Natural killer cell (primary cell): ENCODE data around the gene SH2D2A. TPM values are rescaled to one million over a fixed set of nuclear protein-coding genes. Genes with fewer than 3 reads are reported as not detected.

Source experiments
- ATAC-seq, 3 donors: fragments of 150-1000 bp in 2 of 3; fragments of 200-7000 bp in 1 of 3; cut with Tn5 transposase; 1 replicate in 1 of 3; 2 replicates in 2 of 3; pipeline ENCODE4 v1.10.0; 2021; ENCODE audit warnings: mild to moderate bottlenecking in 2 of 3, moderate library complexity in 2 of 3
- DNase-seq, 2 donors: peaks; one replicate each; pipeline versions ENCODE4 v3.0.0 to v3.0.0-alpha.2; 2013 to 2021; ENCODE audit warnings: mixed read lengths in 1 of 2
- H3K27ac ChIP-seq: one replicate; pipeline ENCODE4 v1.5.1; 2013; ENCODE audit warnings: mild to moderate bottlenecking, low read length
- H3K27me3 ChIP-seq: one replicate; pipeline ENCODE4 v1.6.1; 2013; ENCODE audit warnings: low read length; ENCODE audit not compliant: control insufficient read depth, insufficient read depth
- H3K36me3 ChIP-seq: one replicate; pipeline ENCODE4 v1.6.1; 2013; ENCODE audit warnings: low read length; ENCODE audit not compliant: control insufficient read depth, insufficient read depth
- H3K4me1 ChIP-seq: one replicate; pipeline ENCODE4 v1.6.1; 2013; ENCODE audit warnings: low read length; ENCODE audit not compliant: control insufficient read depth, insufficient read depth
- H3K4me3 ChIP-seq: one replicate; pipeline ENCODE4 v1.5.1; 2013; ENCODE audit warnings: low read length
- H3K9me3 ChIP-seq: one replicate; pipeline ENCODE4 v1.6.1; 2013; ENCODE audit warnings: low read length; ENCODE audit not compliant: control insufficient read depth, insufficient read depth
- H3K27ac Mint-ChIP-seq, 2 donors: one replicate each; pipeline ENCODE4 v1.8.0; 2022; ENCODE audit warnings: mild to moderate bottlenecking in 2 of 2, mixed read lengths in 2 of 2, moderate library complexity in 1 of 2
- H3K27me3 Mint-ChIP-seq, 2 donors: one replicate each; pipeline ENCODE4 v1.8.0; 2022; ENCODE audit warnings: low read depth in 2 of 2, mixed read lengths in 2 of 2
- H3K36me3 Mint-ChIP-seq: one replicate; pipeline ENCODE4 v1.8.0; 2022; ENCODE audit warnings: mixed read lengths
- H3K4me1 Mint-ChIP-seq, 2 donors: one replicate each; pipeline ENCODE4 v1.8.0; 2022; ENCODE audit warnings: mixed read lengths in 2 of 2
- H3K4me3 Mint-ChIP-seq: one replicate; pipeline ENCODE4 v1.8.0; 2022; ENCODE audit warnings: mild to moderate bottlenecking, moderate library complexity, mixed read lengths
- H3K9me3 Mint-ChIP-seq, 2 donors: one replicate each; pipeline ENCODE4 v1.8.0; 2022; ENCODE audit warnings: mixed read lengths in 2 of 2
- CTCF ChIP-seq: fragments of 200-600 bp; IDR thresholded peaks from one replicate; pipeline ENCODE4 v1.8.0; 2022; ENCODE audit warnings: antibody characterized with exemption
- WGBS: methylation state at CpG from one replicate; pipeline ENCODE4 v1.1.7; 2013; ENCODE audit warnings: missing lambda C conversion rate; ENCODE audit not compliant: insufficient coverage; 5-methylcytosine and 5-hydroxymethylcytosine counted together
- intact Hi-C: fragments of 100-400 bp; cut with micrococcal nuclease; formaldehyde crosslinking; loops from one replicate; pipeline ENCODE4 v1.14.2; 2022
- total RNA-seq, 4 donors: library from RNA; stranded (reverse); fragments of 120-200 nt in 1 of 4; gene quantifications; one replicate each; pipeline versions ENCODE4 v1.2.3 to v1.2.4, GENCODE V29; 2013 to 2022

SH2D2A gene
- total RNA-seq, 3 donors from 2014 or later (not counting 1 experiment from before 2014, with no cell fraction given), result 155 to 324 (median 312) TPM

GRCh38 chr1:156756355-156756754 lies 60.3 kb downstream of the SH2D2A start:
- Histone ChIP-seq H3K27me3 (no peaks in the 10 kb centered on the region), H3K4me3 (no peak overlapping the region), H3K9me3 (no peaks in the 10 kb centered on the region), H3K36me3 (no peaks in the 10 kb centered on the region), H3K27ac (no peak overlapping the region), H3K4me1 (peaks cover 12% of the 10 kb centered on the region)
- Mint-ChIP-seq H3K27me3 (no peaks in the 10 kb centered on the region), H3K4me3 (no peak overlapping the region), H3K9me3 (no peaks in the 10 kb centered on the region), H3K36me3 (no peaks in the 10 kb centered on the region), H3K4me1 (peaks cover 12 to 15% of the 10 kb centered on the region in 2 donors), H3K27ac (no peak overlapping the region)
- 94% methylated on average over 1 of the region's 1 CpG for WGBS
- DNase-seq (no peak), ATAC-seq (no peak)
- intact Hi-C loops, result no loop called here
- TF ChIP-seq CTCF, result no peak

Other genes with a start within 250 kb of the SH2D2A start
- gene IQGAP3, start 244.3 kb downstream of the SH2D2A start, total RNA-seq, result under 1 TPM; 0.08 to 0.21 (median 0.14) TPM
- gene TTC24, start 237.1 kb downstream of the SH2D2A start, total RNA-seq, result 1 to 10 TPM; 3.3 to 4.1 (median 4.0) TPM
- 10 to 100 TPM; 32.6 to 52.5 (median 36.6) TPM for gene NAXE, start 225.1 kb downstream of the SH2D2A start, total RNA-seq
- 10 to 100 TPM; 19.3 to 27.3 (median 22.1) TPM for gene GPATCH4, start 215.4 kb downstream of the SH2D2A start, total RNA-seq
- not detected for gene HAPLN2, start 197.4 kb downstream of the SH2D2A start, total RNA-seq
- under 1 TPM; 0.18 to 0.25 (median 0.19) TPM for gene BCAN, start 174.7 kb downstream of the SH2D2A start, total RNA-seq
- gene NES, start 139.4 kb downstream of the SH2D2A start, total RNA-seq, result not detected
- 1 to 10 TPM; 3.0 to 3.8 (median 3.0) TPM for gene CRABP2, start 111.3 kb downstream of the SH2D2A start, total RNA-seq
- gene METTL25B, start 88.4 kb downstream of the SH2D2A start, total RNA-seq, result 10 to 100 TPM; 23.5 to 25.3 (median 23.8) TPM
- gene ISG20L2, start 88.1 kb downstream of the SH2D2A start, total RNA-seq, result 10 to 100 TPM; 60.3 to 71.9 (median 68.7) TPM
- gene MRPL24, start 75.8 kb downstream of the SH2D2A start, total RNA-seq, result 10 to 100 TPM; 15.9 to 19.7 (median 18.7) TPM
- 100 to 1,000 TPM in 1 of 3 donors, 10 to 100 TPM in 2; 95.3 to 110 (median 96.6) TPM for gene HDGF, start 65.2 kb downstream of the SH2D2A start, total RNA-seq
- 10 to 100 TPM; 66.5 to 92.4 (median 69.1) TPM for gene PRCC, start 49.3 kb downstream of the SH2D2A start, total RNA-seq
- gene INSRR, start 42.3 kb upstream of the SH2D2A start, total RNA-seq, result under 1 TPM; 0.10 to 0.18 (median 0.14) TPM
- gene NTRK1, start 44.0 kb upstream of the SH2D2A start, total RNA-seq, result 10 to 100 TPM in 1 of 3 donors, 1 to 10 TPM in 2; 1.7 to 16.7 (median 2.4) TPM
- 1 to 10 TPM in 1 of 3 donors, under 1 TPM in 2; 0.52 to 1.4 (median 0.80) TPM for gene PEAR1, start 76.9 kb upstream of the SH2D2A start, total RNA-seq
- not detected for gene LRRC71, start 103.8 kb upstream of the SH2D2A start, total RNA-seq
- gene ARHGEF11, start 228.9 kb upstream of the SH2D2A start, total RNA-seq, result 1 to 10 TPM; 1.7 to 2.8 (median 2.4) TPM